Glomerular visceral epithelial cell (primary cell): Measurements from ENCODE around the gene ATP4B.

Experiments
- DNase-seq: peaks from one replicate; pipeline ENCODE4 v3.0.0-alpha.2; 2016; ENCODE audit errors: extremely low spot score

The ATP4B gene

GRCh38 chr13:113657851-113658741, at the start of gene ATP4B:
Gene ATP4B (minus strand): TSS chr13:113658198. CDS start chr13:113658144, 54 bp downstream.
- no peak for DNase-seq

GRCh38 chr13:113672002-113672651, 14.1 kb upstream of the ATP4B start:
- no peak for DNase-seq

GRCh38 chr13:113671066-113672001, 13.3 kb upstream of the ATP4B start:
- DNase-seq, result no peak

GRCh38 chr13:113670541-113670940, 12.5 kb upstream of the ATP4B start:
- no peak for DNase-seq

GRCh38 chr13:113669755-113670341, 11.8 kb upstream of the ATP4B start:
- no peak for DNase-seq

- no peak for DNase-seq
Measured at GRCh38 chr13:113669231-113669754, 11.3 kb upstream of the ATP4B start.

- DNase-seq, result no peak
Measured at GRCh38 chr13:113668491-113668971, 10.5 kb upstream of the ATP4B start.

- no peak for DNase-seq
Measured at GRCh38 chr13:113667771-113668490, 9.9 kb upstream of the ATP4B start.

- DNase-seq, result no peak
Measured at GRCh38 chr13:113666951-113667701, 9.1 kb upstream of the ATP4B start, which contains the start of gene GRK1. Gene GRK1 (plus strand): TSS chr13:113667219. CDS start chr13:113667387, 168 bp downstream.

GRCh38 chr13:113666329-113666670, 8.3 kb upstream of the ATP4B start:
- DNase-seq, result no peak

- DNase-seq, result no peak
Measured at GRCh38 chr13:113665597-113666328, 7.8 kb upstream of the ATP4B start.

GRCh38 chr13:113664751-113665596, 7.0 kb upstream of the ATP4B start:
- DNase-seq, result no peak

GRCh38 chr13:113663934-113664333, 5.9 kb upstream of the ATP4B start:
- DNase-seq, result no peak

- no peak for DNase-seq
Measured at GRCh38 chr13:113661509-113661908, 3.5 kb upstream of the ATP4B start.

- DNase-seq, result no peak
Measured at GRCh38 chr13:113660066-113660465, 2.1 kb upstream of the ATP4B start.

- DNase-seq, result no peak
Measured at GRCh38 chr13:113659337-113659736, 1.3 kb upstream of the ATP4B start.

GRCh38 chr13:113658836-113659235, 838 bp upstream of the ATP4B start:
- no peak for DNase-seq
